ENCODE measurements around the gene GSK3B.
A peak's percentile ranks its signal among the peaks of the same experiment; 100 is the strongest.

DNA sequence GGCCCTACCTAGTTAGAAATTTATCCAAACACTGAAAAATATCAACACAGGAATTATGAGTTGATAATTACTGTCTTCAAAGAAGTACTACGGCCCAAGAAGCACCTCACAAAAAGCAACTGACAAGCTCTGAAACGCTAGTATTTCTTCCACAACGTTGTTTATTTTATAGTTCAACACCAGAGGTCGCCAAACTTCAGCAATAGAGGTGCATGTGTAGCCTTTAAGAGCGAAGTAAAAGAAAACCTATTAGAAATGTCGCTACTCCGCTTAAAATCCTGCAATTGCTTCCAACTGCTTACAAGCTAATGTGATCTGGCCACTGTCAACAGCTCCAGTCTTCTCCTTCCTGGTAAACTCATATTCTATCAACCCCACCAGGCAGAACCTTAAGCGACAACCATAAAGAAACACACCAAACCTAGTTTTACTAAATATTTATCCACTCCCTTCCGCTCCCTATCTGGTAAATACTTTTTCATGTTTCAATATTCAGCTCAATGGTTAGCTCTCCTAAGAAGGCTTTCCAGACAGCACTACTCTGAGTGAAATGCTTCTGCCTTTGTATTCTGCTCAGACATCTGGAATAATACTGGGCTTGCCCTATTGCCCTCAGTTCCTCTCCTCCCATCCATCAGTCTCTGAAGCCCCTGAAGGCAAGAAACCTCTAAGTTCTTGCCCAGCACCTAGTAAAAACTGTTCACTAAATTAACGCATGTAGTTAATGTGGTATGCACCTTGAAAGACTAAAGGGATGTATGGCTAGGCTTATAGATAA is 202.1 kb downstream of the GSK3B start:
- TF ChIP-seq, protein P1, sequence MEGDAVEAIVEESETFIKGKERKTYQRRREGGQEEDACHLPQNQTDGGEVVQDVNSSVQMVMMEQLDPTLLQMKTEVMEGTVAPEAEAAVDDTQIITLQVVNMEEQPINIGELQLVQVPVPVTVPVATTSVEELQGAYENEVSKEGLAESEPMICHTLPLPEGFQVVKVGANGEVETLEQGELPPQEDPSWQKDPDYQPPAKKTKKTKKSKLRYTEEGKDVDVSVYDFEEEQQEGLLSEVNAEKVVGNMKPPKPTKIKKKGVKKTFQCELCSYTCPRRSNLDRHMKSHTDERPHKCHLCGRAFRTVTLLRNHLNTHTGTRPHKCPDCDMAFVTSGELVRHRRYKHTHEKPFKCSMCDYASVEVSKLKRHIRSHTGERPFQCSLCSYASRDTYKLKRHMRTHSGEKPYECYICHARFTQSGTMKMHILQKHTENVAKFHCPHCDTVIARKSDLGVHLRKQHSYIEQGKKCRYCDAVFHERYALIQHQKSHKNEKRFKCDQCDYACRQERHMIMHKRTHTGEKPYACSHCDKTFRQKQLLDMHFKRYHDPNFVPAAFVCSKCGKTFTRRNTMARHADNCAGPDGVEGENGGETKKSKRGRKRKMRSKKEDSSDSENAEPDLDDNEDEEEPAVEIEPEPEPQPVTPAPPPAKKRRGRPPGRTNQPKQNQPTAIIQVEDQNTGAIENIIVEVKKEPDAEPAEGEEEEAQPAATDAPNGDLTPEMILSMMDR (conservative IDR thresholded peaks at IDR 0.05; ENCODE audit: low read depth in 2 of 2), result peak; percentile 80 to 84
- TF ChIP-seq, protein P2, sequence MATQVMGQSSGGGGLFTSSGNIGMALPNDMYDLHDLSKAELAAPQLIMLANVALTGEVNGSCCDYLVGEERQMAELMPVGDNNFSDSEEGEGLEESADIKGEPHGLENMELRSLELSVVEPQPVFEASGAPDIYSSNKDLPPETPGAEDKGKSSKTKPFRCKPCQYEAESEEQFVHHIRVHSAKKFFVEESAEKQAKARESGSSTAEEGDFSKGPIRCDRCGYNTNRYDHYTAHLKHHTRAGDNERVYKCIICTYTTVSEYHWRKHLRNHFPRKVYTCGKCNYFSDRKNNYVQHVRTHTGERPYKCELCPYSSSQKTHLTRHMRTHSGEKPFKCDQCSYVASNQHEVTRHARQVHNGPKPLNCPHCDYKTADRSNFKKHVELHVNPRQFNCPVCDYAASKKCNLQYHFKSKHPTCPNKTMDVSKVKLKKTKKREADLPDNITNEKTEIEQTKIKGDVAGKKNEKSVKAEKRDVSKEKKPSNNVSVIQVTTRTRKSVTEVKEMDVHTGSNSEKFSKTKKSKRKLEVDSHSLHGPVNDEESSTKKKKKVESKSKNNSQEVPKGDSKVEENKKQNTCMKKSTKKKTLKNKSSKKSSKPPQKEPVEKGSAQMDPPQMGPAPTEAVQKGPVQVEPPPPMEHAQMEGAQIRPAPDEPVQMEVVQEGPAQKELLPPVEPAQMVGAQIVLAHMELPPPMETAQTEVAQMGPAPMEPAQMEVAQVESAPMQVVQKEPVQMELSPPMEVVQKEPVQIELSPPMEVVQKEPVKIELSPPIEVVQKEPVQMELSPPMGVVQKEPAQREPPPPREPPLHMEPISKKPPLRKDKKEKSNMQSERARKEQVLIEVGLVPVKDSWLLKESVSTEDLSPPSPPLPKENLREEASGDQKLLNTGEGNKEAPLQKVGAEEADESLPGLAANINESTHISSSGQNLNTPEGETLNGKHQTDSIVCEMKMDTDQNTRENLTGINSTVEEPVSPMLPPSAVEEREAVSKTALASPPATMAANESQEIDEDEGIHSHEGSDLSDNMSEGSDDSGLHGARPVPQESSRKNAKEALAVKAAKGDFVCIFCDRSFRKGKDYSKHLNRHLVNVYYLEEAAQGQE (IDR thresholded peaks at IDR 0.05; ENCODE audit: unreplicated experiment), result no peak
- TF ChIP-seq, protein P3, sequence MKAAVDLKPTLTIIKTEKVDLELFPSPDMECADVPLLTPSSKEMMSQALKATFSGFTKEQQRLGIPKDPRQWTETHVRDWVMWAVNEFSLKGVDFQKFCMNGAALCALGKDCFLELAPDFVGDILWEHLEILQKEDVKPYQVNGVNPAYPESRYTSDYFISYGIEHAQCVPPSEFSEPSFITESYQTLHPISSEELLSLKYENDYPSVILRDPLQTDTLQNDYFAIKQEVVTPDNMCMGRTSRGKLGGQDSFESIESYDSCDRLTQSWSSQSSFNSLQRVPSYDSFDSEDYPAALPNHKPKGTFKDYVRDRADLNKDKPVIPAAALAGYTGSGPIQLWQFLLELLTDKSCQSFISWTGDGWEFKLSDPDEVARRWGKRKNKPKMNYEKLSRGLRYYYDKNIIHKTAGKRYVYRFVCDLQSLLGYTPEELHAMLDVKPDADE (IDR thresholded peaks at IDR 0.05), result no peak
- no peak for TF ChIP-seq EZH2 (IDR thresholded peaks at IDR 0.05; ENCODE audit: low read depth, unreplicated experiment)
- no peak for TF ChIP-seq EZH2phosphoT487 (IDR thresholded peaks at IDR 0.05; ENCODE audit: unreplicated experiment)
- TF ChIP-seq POLR2AphosphoS5 (IDR thresholded peaks at IDR 0.05; ENCODE audit: low read depth), result no peak
- no peak for TF ChIP-seq CREB1 (CRISPR knock-in tag; IDR thresholded peaks at IDR 0.05; ENCODE audit: low read depth)
- TF ChIP-seq JUNB (IDR thresholded peaks at IDR 0.05; ENCODE audit: unreplicated experiment), result no peak
- TF ChIP-seq ZNF331 (CRISPR knock-in tag; IDR thresholded peaks at IDR 0.05; ENCODE audit: low read depth), result no peak
- no peak for TF ChIP-seq NANOG (IDR thresholded peaks at IDR 0.05; ENCODE audit: borderline replicate concordance)
- TF ChIP-seq ZNF114 (CRISPR knock-in tag; IDR thresholded peaks at IDR 0.05), result no peak

Measured in GM23338 (cell line).